Fibroblast of the conjunctiva (primary cell): ENCODE measurements around the gene HOXA5.
A peak's percentile ranks its signal among the peaks of the same experiment; 100 is the strongest.

ENCODE experiments used
- DNase-seq: peaks from one replicate; pipeline ENCODE4 v3.0.0-alpha.2; 2010; ENCODE audit warnings: low read depth

Gene HOXA5

DNA sequence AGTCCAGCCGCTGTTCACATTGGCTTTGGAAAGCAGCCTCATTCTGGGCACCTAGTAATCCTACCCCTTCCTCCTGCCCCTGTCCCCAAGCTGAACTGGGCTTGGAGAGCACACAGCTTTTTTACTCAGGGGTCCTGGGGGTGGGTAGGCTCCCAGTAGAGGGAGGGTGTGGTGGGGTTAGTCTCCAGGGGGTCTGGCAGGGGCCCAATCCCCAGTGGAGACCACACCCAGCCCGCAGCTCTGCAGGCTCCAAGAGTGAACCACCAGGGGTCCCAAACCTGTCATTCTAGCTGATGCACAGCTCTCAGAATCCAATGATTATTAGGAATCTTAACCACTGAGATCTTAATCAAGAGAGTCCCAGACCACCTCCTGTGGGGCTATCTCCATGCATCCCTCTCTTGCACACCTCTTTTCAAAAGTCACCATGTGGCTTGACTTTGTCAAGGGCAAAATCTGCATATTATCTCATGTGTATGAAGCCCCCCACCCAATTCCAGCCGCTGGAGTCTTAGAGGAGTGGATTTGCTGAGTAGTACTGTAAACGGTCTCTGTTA, 38.9 kb upstream of the HOXA5 start:
- no peak for DNase-seq

DNA sequence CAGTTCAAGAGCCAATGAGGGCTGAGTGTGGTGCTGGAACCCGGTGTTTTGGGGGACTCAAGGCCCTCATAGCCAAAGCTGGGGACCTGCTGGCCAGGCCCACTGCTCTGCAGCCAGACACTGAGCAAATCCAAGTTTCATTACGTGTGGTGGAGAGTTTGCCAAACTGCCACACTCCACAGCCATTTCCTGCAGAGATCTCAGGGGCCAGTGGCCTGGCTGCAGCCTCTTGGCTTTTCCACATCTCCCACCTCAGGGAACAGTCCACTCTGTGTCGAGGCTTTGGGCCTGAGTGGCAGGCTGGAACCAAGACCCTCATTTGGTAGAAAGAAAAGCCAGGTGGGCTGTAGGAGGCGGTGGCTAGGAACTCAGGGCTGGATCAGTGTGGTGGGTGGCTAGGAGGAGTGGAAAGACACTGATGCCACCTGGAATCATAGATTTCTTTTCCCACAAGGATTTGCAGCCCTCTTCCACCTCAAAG, 38.4 kb upstream of the HOXA5 start:
- DNase-seq: no peak

- no peak for DNase-seq
Measured at GRCh38 chr7:27180431-27181420, 37.2 kb upstream of the HOXA5 start.

GRCh38 chr7:27179503-27180430, 36.3 kb upstream of the HOXA5 start:
- peak; percentile 8 for DNase-seq

DNA sequence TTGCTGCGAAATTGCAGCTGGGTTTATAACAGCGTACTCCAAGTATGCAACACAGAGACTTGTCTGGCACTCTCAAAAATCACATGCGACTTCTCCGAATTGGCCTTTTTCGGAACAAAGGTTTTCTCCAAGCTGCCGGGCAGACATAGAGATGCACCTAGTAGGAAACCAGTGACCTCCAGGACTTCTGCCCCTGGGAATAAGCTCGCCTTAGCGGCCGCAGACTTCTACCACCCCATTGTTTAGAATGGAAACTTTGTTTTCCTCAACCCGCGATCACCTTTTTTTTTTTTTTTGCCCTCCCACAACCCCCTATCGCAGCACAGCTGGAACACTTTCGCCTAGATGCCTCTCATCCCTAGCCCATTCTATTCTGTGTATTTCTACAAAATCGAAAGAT, 35.5 kb upstream of the HOXA5 start:
- no peak for DNase-seq

GRCh38 chr7:27178366-27178765, 34.9 kb upstream of the HOXA5 start:
- no peak for DNase-seq

- DNase-seq: no peak
Measured at GRCh38 chr7:27177795-27178320, 34.4 kb upstream of the HOXA5 start.

GRCh38 chr7:27176962-27177794, 33.7 kb upstream of the HOXA5 start:
- DNase-seq: no peak

DNA sequence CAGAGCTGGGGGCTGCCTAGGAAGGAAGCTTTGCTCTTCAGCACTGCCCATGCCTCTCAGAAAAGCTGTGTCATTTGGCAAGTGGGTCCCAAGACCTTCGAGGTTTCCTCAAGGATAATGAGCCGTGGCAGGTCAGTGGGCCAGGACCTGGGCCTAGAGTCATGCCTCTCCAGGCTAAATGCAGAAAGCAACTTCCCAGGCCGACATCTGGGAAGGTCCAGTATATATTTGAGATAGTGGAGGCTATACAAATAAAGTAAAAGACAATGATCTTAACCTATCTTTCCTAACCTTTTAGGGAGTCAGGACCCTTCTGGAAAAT, 33.0 kb upstream of the HOXA5 start:
- no peak for DNase-seq

DNA sequence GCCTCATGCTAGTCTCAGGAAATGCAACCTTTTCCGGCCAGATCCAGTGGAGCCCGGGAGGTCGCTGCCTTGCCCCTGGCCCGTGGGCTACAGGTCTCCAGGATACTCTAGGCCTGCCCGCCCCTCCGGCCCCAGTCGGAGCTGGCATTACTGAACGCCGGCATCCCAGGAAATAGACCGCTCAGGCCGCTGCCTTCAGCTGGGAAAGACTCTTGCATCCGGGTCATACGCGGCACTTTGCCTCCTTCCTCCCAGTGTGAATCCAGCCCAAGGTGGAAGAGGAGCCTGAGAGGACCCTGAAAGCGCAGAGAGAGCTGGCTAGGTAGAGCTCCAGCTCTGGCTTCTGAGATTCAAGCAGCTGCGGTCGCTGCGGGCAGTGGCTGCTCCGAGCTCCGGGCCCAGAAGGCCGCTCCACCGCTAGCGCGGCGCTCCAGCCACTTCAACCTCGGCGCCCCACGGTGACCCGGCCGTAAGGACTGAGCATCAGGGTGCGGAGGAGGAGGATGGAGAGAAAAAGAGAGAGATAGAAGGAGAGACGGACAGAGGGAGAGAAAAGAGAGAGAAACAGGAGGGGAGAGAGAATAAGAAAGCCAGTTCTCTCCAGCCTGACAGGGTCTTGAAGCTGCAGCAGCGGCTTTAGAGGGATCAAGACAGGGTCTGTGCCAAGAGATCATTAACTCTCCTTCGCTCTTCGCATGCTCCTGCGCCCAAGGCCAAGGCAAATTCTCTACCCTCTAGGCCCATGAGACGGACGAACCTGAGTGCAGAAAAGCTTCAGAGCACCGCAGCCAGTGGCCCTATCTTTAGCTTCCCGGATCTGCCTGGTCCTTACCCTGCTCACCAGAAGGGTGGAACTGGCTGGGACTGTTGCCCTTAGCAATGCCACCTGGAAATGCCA, 32.4 kb upstream of the HOXA5 start:
- DNase-seq: no peak

DNA sequence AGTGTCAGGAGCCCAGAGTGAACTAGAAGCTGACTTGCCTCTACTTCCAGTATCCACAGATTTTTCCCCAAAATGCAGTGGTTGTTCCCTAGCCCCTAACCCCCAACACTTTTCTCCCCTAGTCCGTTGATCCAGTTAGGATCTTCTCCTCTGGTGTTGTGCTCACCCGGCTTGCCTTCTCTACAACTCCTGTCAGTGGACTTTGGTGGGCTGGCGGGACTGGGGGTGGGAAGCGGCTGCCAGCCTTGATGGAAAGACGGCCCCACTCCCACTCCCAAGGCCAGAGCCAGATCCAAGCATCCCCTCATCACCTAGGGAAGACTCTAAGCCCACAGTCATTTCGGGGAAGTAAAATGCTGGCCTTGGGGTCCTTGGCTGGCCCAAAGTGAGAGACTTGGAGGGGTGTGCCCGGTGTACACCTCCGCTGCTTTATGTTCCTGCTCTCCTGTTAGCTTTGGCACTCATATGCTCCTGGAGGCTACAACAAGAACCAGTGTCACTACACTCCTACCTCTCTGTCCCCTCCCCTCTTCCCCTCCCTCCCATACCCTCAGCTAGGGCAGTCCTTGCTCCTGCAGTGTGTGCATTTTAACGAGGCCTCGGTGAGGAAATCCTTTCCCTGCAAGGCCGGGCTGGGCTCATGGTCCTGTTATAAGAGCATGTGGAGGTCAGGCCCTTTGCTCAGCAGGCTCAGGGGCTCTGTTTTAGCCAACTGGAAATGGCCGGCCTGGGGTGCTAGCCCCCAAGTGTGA, 31.6 kb upstream of the HOXA5 start:
- no peak for DNase-seq

DNA sequence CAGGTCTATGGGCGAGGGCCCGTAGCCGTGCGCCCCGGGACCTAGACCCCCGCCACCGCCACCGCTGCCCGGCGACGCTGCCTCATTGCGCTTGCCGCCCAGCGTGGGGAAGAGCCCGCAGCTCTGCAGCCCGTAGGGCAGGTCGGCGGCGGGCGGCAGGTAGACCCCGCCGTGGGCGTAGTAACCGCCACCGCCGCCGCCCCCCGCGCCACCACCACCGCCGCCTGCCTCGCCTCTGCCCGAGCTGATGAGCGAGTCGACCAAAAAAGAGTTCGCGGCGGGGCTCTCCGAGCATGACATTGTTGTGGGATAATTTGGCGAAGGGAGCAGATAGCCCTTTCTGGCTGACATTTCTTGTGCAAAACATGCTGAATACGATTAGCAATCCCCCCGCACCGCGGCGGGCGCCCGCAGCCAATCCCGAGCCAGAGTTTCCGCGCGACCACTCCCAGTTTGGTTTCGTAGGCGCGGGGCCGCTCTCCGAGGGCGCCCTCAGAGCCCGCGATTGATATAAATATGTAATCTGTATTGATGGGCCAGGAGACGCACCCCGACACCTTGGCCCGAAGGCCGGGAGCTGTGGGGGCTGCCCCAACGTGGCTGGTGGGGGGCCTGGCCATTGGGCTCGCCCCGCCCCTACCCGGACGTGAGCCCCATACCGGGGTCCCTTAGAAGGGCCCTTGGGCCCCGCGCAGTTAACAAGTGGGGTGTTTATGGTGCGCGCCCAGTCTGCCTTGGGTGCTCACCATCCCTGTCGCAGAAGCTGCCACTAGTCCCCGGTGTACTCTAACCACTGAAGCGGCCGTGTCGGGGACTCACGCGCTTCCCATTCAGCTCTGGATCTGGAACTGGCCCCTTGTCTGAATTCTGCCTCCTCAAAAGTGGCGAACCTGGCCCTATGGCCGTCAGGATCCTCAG, 30.7 kb upstream of the HOXA5 start, which contains the start of gene HOXA10:
HOXA10 (minus strand) TSS at position 365 of the 918 bp plus-strand sequence; CDS start at position 351, 14 bp downstream.
- DNase-seq: no peak

DNA sequence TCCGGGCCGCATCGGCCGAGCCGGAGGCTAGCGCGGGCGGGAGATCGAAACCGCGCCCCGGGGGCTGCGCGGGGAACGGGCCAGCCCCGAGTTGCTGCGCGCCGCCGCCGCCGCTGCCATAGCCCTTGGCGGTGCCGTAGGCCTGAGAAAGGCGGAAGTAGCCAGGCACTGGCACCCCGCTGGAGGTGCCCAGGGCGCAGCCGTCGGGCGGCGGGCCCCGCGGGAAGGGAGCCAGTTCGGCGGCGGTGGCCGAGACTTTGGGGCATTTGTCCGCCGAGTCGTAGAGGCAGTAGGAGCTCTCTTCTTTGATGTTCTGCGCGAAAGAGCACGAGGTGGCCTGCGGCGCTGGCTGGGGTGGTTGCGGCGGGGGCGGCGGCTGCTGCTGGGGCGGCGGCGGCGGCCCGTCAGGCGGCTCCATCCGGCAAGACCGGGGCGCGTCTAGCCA, 30.1 kb upstream of the HOXA5 start:
- no peak for DNase-seq

DNA sequence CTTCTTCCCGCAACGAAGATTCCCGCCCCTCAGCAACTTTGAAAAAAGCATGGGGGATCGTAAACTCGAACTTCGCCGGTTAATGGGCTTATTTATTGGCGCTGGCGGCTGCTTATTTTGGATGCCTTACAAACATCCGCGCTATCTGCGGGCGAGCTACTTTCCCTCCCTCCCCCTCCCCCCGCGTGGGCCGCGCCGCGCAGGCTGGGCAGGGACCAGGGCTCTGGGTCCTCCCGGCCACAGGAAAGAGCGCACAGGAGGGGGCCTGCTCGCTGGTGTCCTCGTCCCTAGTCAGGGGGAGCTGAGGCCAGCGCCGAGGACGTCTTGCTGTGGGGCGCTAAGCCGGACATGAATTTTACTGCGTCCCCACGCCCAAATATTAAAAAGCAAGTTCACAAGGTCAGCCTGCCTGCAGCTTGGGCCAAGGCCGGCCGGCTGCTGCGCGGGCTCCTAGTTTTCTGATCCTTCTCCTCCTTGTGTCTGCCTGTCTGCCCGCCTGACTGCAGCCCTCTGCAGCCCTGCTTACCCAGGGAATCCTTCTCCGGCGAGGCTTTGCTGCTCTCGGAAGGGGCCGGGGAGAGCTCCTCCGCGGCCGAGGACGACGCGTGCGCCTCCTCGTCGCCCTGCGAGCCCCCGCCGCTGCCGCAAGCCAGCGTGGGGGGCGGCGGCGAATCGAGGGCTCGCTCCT, 29.5 kb upstream of the HOXA5 start:
- DNase-seq: no peak

DNA sequence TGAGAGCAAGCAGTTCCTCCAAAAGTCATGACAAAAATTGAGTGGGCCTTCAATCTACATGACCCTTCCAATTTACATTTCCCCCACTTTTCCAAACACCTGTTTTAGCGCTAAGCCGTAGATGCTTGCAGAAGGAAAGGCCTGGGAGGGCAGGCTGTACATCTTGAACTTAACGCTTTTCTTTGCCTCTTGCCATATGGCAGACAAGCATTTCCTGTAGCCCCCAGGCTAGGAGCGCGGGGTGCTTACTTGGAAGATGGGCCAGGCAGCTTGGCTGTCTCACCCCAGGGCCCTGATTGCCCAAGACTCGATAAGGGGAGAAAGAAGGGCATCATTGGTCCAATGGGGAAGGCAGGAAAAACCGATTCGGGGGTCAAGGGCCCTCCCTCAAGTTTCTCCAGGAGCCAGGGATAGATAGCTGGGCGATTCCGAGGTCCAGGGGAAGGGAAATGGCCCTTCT, 28.9 kb upstream of the HOXA5 start:
- no peak for DNase-seq

DNA sequence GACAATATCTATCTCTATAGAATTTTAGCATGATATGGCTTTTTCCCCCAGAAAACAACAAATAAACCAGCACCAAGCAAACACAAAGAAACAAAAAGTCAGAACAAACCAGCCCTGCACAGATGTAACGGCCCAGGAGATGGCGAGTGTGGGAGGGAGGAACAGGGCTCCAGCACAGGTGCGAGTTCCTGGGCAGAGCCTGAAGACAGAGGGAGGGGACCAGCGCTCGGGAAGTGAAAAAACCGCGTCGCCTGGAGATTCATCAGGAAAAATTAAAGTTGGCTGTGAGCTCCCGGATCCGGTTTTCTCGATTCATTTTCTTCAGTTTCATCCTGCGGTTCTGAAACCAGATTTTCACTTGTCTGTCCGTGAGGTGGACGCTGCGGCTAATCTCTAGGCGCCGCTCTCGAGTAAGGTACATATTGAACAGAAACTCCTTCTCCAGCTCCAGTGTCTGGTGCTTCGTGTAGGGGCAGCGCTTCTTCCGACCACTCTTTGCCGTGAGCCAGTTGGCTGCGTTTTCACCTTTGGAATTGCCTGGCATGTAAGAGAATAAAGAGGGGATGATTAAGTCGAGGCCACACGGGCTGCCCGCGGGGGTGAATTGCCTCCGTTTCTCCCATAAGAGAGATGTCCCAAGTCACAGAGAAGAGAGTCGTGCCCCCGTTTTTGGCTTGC, 28.3 kb upstream of the HOXA5 start:
- DNase-seq: no peak

DNA sequence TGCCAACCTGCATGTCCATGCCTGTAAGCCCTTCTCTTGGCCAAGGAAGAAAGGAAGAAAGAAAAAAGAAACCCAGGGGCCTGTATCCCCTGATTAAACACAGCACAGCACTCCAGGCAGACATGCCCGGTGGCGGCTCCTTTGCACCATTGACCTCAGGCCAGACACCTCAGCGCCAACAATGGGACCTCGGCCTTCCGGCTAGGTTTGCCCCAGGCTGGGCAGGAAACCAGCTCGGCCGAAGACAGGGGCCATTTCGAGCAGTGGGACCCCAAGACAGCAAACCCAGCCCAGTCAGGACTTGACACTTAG, 27.8 kb upstream of the HOXA5 start:
- no peak for DNase-seq
